Prostate gland (tissue), 2 donors: ENCODE results near the gene NRG4. TPM values are rescaled to one million over a fixed set of nuclear protein-coding genes. Genes with fewer than 3 reads are reported as not detected.

ENCODE experiments used
- DNase-seq: peaks from one replicate; pipeline ENCODE4 v3.0.0-alpha.2; 2019; ENCODE audit warnings: low spot score
- H3K27ac ChIP-seq, 2 donors: fragments of 200-600 bp; sonication (generic); 2 replicates each; pipeline ENCODE4 v1.5.1; 2017 to 2019
- H3K27me3 ChIP-seq: fragments of 200-600 bp; sonication (generic); replicated peaks from 2 replicates; pipeline ENCODE4 v1.5.1; 2019; ENCODE audit not compliant: insufficient read depth
- H3K36me3 ChIP-seq, 2 donors: fragments of 200-600 bp; sonication (generic); 1 replicate in 1 of 2; 2 replicates in 1 of 2; pipeline versions ENCODE4 v1.5.1 to v1.8.1; 2017 to 2019
- H3K4me1 ChIP-seq: fragments of 200-600 bp; sonication (generic); replicated peaks from 2 replicates; pipeline ENCODE4 v1.5.1; 2019
- H3K4me3 ChIP-seq, 2 donors: fragments of 200-600 bp; sonication (generic); 2 replicates each; pipeline ENCODE4 v1.5.1; 2017 to 2019
- H3K9me3 ChIP-seq: fragments of 200-600 bp; sonication (generic); 2 replicates; pipeline ENCODE4 v1.5.1; 2017
- CTCF ChIP-seq, 4 experiments: fragments of 200-600 bp in 2 of 4; fragments of 450-650 bp in 2 of 4; sonication (generic) in 2 of 4; IDR thresholded peaks; 1 replicate in 3 of 4; 2 replicates in 1 of 4; pipeline ENCODE4 v1.5.1; 2016 to 2019; ENCODE audit warnings: antibody characterized with exemption in 4 of 4, mild to moderate bottlenecking in 2 of 4, moderate library complexity in 2 of 4
- POLR2A ChIP-seq: fragments of 450-650 bp; IDR thresholded peaks from one replicate; pipeline ENCODE4 v1.6.1; 2016; ENCODE audit warnings: antibody characterized with exemption, mild to moderate bottlenecking
- POLR2AphosphoS5 ChIP-seq: sonication (generic); formaldehyde crosslinking; IDR thresholded peaks from one replicate; pipeline ENCODE4 v1.6.1; 2017; ENCODE audit warnings: antibody characterized with exemption
- WGBS: methylation state at CpG from one replicate; pipeline ENCODE4 v1.1.5; 2018; 5-methylcytosine and 5-hydroxymethylcytosine counted together
- intact Hi-C: fragments of 100-400 bp; cut with DNase I; formaldehyde crosslinking; loops from one replicate; pipeline ENCODE4 v1.14.2; 2022
- total RNA-seq, 2 donors: library from RNA; depleted of rRNA; stranded (reverse); fragments of >200 nt; gene quantifications; one replicate each; pipeline ENCODE4 v1.1.0, GENCODE V29; 2016

Gene NRG4
- total RNA-seq, 2 donors from 2014 or later, result 3.5 to 94.6 TPM

GRCh38 chr15:76010613-76011012 lies 1.6 kb downstream of the NRG4 start:
- intact Hi-C loops, result no loop called here
- no peaks in the 10 kb centered on the region for H3K4me1 ChIP-seq
- H3K4me3 ChIP-seq, result no peak overlapping the region
- no peaks in the 10 kb centered on the region for H3K36me3 ChIP-seq
- no peak overlapping the region for H3K27ac ChIP-seq
- H3K27me3 ChIP-seq, result no peaks in the 10 kb centered on the region
- 91% methylated on average over 2 of the region's 2 CpGs for WGBS
- TF ChIP-seq CTCF (IDR thresholded peaks at IDR 0.05) (no peak), POLR2A (no peak), POLR2AphosphoS5 (no peak)
- H3K9me3 ChIP-seq, result no peaks in the 10 kb centered on the region
- DNase-seq, result no peak

- TF ChIP-seq POLR2AphosphoS5, result no peak
- no peak for TF ChIP-seq POLR2A
- no peak for TF ChIP-seq CTCF (IDR thresholded peaks at IDR 0.05)
- Histone ChIP-seq H3K36me3 (no peaks in the 10 kb centered on the region), H3K9me3 (no peaks in the 10 kb centered on the region), H3K27ac (no peak overlapping the region), H3K4me3 (no peak overlapping the region), H3K27me3 (no peaks in the 10 kb centered on the region), H3K4me1 (no peaks in the 10 kb centered on the region)
- intact Hi-C loops, result no loop called here
- no peak for DNase-seq
- 55% methylated on average over 2 of the region's 2 CpGs for WGBS
These were observed 6.0 kb downstream of the NRG4 start for GRCh38 chr15:76006136-76006778.

- Histone ChIP-seq H3K9me3 (no peaks in the 10 kb centered on the region), H3K4me1 (no peaks in the 10 kb centered on the region), H3K27ac (no peak overlapping the region), H3K36me3 (no peaks in the 10 kb centered on the region), H3K27me3 (no peaks in the 10 kb centered on the region), H3K4me3 (no peak overlapping the region)
- DNase-seq, result no peak
- TF ChIP-seq POLR2AphosphoS5 (no peak), CTCF (IDR thresholded peaks at IDR 0.05) (no peak), POLR2A (no peak)
- intact Hi-C loops, result no loop called here
These were observed 8.9 kb downstream of the NRG4 start for GRCh38 chr15:76003364-76003763.

- Histone ChIP-seq H3K27ac (no peak overlapping the region), H3K4me1 (no peaks in the 10 kb centered on the region), H3K4me3 (no peak overlapping the region), H3K27me3 (no peaks in the 10 kb centered on the region), H3K36me3 (no peaks in the 10 kb centered on the region), H3K9me3 (no peaks in the 10 kb centered on the region)
- intact Hi-C loops, result no loop called here
- TF ChIP-seq POLR2AphosphoS5 (no peak), CTCF (IDR thresholded peaks at IDR 0.05) (no peak), POLR2A (no peak)
- 92% methylated on average over 1 of the region's 1 CpG for WGBS
- DNase-seq, result no peak
These were observed 16.6 kb downstream of the NRG4 start for GRCh38 chr15:75995611-75996010.

GRCh38 chr15:75994220-75994619 lies 18.0 kb downstream of the NRG4 start:
- Histone ChIP-seq H3K4me3 (no peak overlapping the region), H3K27me3 (no peaks in the 10 kb centered on the region), H3K4me1 (no peaks in the 10 kb centered on the region), H3K9me3 (no peaks in the 10 kb centered on the region), H3K36me3 (no peaks in the 10 kb centered on the region), H3K27ac (no peak overlapping the region)
- no peak for DNase-seq
- 98% methylated on average over 1 of the region's 1 CpG for WGBS
- TF ChIP-seq CTCF (IDR thresholded peaks at IDR 0.05), result no peak
- no peak for TF ChIP-seq POLR2AphosphoS5
- TF ChIP-seq POLR2A, result no peak
- intact Hi-C loops, result no loop called here
